HepG2 (cell line): Measurements from ENCODE around the gene ZBTB20. TPM values are rescaled to one million over a fixed set of nuclear protein-coding genes. Genes with fewer than 3 reads are reported as not detected.

Experiments
- FIP1L1 ChIP-seq: fragments of 200-400 bp; formaldehyde crosslinking; IDR thresholded peaks from 2 replicates; pipeline ENCODE4 v1.6.1; 2018; ENCODE audit warnings: low read depth, mild to moderate bottlenecking, low read length, moderate library complexity, borderline replicate concordance; ENCODE audit not compliant: insufficient read depth
- FOSL1 ChIP-seq: sonication (generic); formaldehyde crosslinking; IDR thresholded peaks from 2 replicates; pipeline ENCODE4 v1.9.0; 2021; ENCODE audit warnings: missing genetic modification reagents, borderline replicate concordance
- GATAD2A ChIP-seq: IDR thresholded peaks from 2 replicates; pipeline ENCODE4 v1.6.1; 2016
- HOXA9 ChIP-seq: sonication (generic); formaldehyde crosslinking; IDR thresholded peaks from 2 replicates; pipeline ENCODE4 v1.8.1; 2022; ENCODE audit warnings: missing genetic modification reagents, mild to moderate bottlenecking, moderate library complexity, borderline replicate concordance
- ISX ChIP-seq: sonication (generic); formaldehyde crosslinking; conservative IDR thresholded peaks from 2 replicates; pipeline ENCODE4 v1.5.0; 2020; ENCODE audit warnings: missing genetic modification reagents
- KDM6A ChIP-seq: IDR thresholded peaks from 2 replicates; pipeline ENCODE4 v1.6.1; 2016; ENCODE audit warnings: low read depth
- MIXL1 ChIP-seq: IDR thresholded peaks from 2 replicates; pipeline ENCODE4 v1.6.1; 2016
- NKX3-1 ChIP-seq: sonication (generic); formaldehyde crosslinking; IDR thresholded peaks from 2 replicates; pipeline ENCODE4 v1.5.0; 2020; ENCODE audit warnings: missing genetic modification reagents
- SMC3 ChIP-seq: IDR thresholded peaks from 2 replicates; pipeline ENCODE4 v1.6.1; 2011; ENCODE audit warnings: low read length, improper control_type of control experiment
- STAG1 ChIP-seq: sonication (generic); formaldehyde crosslinking; IDR thresholded peaks from 2 replicates; pipeline ENCODE4 v1.4.0; 2020; ENCODE audit warnings: missing genetic modification reagents
- ZEB1 ChIP-seq: IDR thresholded peaks from 2 replicates; pipeline ENCODE4 v1.6.1; 2012; ENCODE audit warnings: mild to moderate bottlenecking, low read depth, inconsistent platforms; ENCODE audit not compliant: insufficient replicate concordance
- ZNF180 ChIP-seq: sonication (generic); formaldehyde crosslinking; IDR thresholded peaks from 2 replicates; pipeline ENCODE4 v1.4.0; 2020; ENCODE audit warnings: low read depth, missing genetic modification reagents, borderline replicate concordance
- ZNF296 ChIP-seq: sonication (generic); formaldehyde crosslinking; conservative IDR thresholded peaks from 2 replicates; pipeline ENCODE4 v1.5.0; 2020; ENCODE audit warnings: mild to moderate bottlenecking, missing genetic modification reagents
- ZNF317 ChIP-seq: sonication (generic); formaldehyde crosslinking; IDR thresholded peaks from 2 replicates; pipeline ENCODE4 v1.5.0; 2020; ENCODE audit warnings: mild to moderate bottlenecking, missing genetic modification reagents
- polyA plus RNA-seq, 8 experiments: library from polyadenylated mRNA; depleted of rRNA in 3 of 8; stranded (reverse) in 7 of 8; unstranded in 1 of 8; fragments of >200 nt; fragmentation: Illumina TruSeq in 4 of 8; extraction: Trizol in 4 of 8; gene quantifications; 2 replicates each; pipeline versions ENCODE4 v1.2.1 to v1.2.3, GENCODE V29; 2011 to 2016; ENCODE audit warnings: low read depth in 4 of 8, missing spikeins in 1 of 8, mixed read lengths in 1 of 8; ENCODE audit not compliant: insufficient read depth in 1 of 8
- total RNA-seq, 5 experiments: library from RNA; depleted of rRNA; stranded (reverse); fragments of >200 nt; fragmentation: Illumina TruSeq; extraction: Trizol; gene quantifications; 2 replicates each; pipeline ENCODE4 v1.2.3, GENCODE V29; 2016; ENCODE audit warnings: low read depth in 1 of 5
- TF ChIP-seq, protein P1 (sequence below): sonication (generic); formaldehyde crosslinking; IDR thresholded peaks from 2 replicates; pipeline ENCODE4 v1.5.0; 2020; ENCODE audit warnings: mild to moderate bottlenecking, low read depth, missing genetic modification reagents, borderline replicate concordance
- TF ChIP-seq, protein P2 (sequence below): sonication (generic); formaldehyde crosslinking; IDR thresholded peaks from 2 replicates; pipeline ENCODE4 v1.4.0; 2020; ENCODE audit warnings: missing genetic modification reagents
- TF ChIP-seq, protein P3 (sequence below): sonication (generic); formaldehyde crosslinking; IDR thresholded peaks from 2 replicates; pipeline ENCODE4 v1.4.0; 2020; ENCODE audit warnings: mild to moderate bottlenecking, missing genetic modification reagents, borderline replicate concordance
- TF ChIP-seq, protein P4 (sequence below), 2 experiments: fragments of 450-650 bp in 1 of 2; sonication (generic) in 1 of 2; formaldehyde crosslinking; IDR thresholded peaks; 2 replicates each; pipeline versions ENCODE4 v1.5.0 to v1.8.0; 2020 to 2022; ENCODE audit warnings: mild to moderate bottlenecking in 1 of 2, missing genetic modification reagents in 1 of 2
- TF ChIP-seq, protein P5 (sequence below): IDR thresholded peaks from 2 replicates; pipeline ENCODE4 v1.6.1; 2016; ENCODE audit warnings: missing compliant biosample characterization, missing genetic modification reagents, borderline replicate concordance

ZBTB20 gene
- total and polyA plus RNA-seq, 2 of the 13 experiments (the other 11 are each of a cell fraction or from before 2014, with no cell fraction given): 1.9 to 8.8 TPM

DNA sequence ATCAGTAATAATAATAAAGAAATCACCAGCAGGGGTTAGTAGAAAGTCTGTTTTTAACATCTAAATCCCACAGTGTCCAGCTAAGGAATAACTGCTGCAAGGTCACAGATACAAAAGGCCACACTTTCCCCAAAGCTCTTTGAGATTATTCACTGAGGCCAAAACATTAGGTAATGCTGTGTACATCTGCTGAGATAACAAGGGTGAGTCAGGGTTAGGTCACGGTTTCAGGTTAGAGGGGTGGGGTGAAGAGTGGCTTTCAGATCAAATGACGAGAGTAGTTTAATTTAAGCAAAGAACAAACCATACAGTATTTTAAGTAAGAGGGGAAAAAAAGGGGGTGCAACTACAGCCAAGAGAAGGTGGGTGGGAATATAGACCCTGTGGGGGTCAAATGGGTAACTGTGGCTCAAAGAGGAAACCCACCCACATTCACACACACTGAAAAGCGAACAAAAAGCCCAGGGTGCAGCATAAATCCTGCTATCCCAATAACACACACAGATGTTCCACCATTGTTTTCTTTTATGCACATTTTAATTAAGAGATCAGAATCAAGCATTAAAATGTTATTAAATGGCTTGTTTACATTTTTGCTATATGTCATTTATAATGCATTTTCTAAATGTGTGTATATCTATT lies 440.4 kb downstream of the ZBTB20 start (continued):
- TF ChIP-seq, protein P1, sequence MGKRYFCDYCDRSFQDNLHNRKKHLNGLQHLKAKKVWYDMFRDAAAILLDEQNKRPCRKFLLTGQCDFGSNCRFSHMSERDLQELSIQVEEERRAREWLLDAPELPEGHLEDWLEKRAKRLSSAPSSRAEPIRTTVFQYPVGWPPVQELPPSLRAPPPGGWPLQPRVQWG (CRISPR knock-in tag): no peak
- TF ChIP-seq ZNF296 (CRISPR knock-in tag) (no peak), MIXL1 (CRISPR knock-in tag) (peak; percentile 92), HOXA9 (no peak), ZNF180 (no peak), FOSL1 (CRISPR knock-in tag) (peak; percentile 92), STAG1 (CRISPR knock-in tag) (peak; percentile 33), SMC3 (0 out of 2 replicates have a peak, but pooled peaks have one; percentile 2), GATAD2A (CRISPR knock-in tag) (peak; percentile 97), ZNF317 (peak; percentile 39; the same call in 1 of the 2 replicates), ZEB1 (peak; percentile 73), FIP1L1 (no peak), NKX3-1 (CRISPR knock-in tag) (0 out of 2 replicates have a peak, but pooled peaks have one; percentile 25), KDM6A (0 out of 2 replicates have a peak, but pooled peaks have one; percentile 61), ISX (CRISPR knock-in tag) (no peak)
- TF ChIP-seq, protein P2, sequence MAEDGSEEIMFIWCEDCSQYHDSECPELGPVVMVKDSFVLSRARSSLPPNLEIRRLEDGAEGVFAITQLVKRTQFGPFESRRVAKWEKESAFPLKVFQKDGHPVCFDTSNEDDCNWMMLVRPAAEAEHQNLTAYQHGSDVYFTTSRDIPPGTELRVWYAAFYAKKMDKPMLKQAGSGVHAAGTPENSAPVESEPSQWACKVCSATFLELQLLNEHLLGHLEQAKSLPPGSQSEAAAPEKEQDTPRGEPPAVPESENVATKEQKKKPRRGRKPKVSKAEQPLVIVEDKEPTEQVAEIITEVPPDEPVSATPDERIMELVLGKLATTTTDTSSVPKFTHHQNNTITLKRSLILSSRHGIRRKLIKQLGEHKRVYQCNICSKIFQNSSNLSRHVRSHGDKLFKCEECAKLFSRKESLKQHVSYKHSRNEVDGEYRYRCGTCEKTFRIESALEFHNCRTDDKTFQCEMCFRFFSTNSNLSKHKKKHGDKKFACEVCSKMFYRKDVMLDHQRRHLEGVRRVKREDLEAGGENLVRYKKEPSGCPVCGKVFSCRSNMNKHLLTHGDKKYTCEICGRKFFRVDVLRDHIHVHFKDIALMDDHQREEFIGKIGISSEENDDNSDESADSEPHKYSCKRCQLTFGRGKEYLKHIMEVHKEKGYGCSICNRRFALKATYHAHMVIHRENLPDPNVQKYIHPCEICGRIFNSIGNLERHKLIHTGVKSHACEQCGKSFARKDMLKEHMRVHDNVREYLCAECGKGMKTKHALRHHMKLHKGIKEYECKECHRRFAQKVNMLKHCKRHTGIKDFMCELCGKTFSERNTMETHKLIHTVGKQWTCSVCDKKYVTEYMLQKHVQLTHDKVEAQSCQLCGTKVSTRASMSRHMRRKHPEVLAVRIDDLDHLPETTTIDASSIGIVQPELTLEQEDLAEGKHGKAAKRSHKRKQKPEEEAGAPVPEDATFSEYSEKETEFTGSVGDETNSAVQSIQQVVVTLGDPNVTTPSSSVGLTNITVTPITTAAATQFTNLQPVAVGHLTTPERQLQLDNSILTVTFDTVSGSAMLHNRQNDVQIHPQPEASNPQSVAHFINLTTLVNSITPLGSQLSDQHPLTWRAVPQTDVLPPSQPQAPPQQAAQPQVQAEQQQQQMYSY (CRISPR knock-in tag): no peak
- TF ChIP-seq, protein P3, sequence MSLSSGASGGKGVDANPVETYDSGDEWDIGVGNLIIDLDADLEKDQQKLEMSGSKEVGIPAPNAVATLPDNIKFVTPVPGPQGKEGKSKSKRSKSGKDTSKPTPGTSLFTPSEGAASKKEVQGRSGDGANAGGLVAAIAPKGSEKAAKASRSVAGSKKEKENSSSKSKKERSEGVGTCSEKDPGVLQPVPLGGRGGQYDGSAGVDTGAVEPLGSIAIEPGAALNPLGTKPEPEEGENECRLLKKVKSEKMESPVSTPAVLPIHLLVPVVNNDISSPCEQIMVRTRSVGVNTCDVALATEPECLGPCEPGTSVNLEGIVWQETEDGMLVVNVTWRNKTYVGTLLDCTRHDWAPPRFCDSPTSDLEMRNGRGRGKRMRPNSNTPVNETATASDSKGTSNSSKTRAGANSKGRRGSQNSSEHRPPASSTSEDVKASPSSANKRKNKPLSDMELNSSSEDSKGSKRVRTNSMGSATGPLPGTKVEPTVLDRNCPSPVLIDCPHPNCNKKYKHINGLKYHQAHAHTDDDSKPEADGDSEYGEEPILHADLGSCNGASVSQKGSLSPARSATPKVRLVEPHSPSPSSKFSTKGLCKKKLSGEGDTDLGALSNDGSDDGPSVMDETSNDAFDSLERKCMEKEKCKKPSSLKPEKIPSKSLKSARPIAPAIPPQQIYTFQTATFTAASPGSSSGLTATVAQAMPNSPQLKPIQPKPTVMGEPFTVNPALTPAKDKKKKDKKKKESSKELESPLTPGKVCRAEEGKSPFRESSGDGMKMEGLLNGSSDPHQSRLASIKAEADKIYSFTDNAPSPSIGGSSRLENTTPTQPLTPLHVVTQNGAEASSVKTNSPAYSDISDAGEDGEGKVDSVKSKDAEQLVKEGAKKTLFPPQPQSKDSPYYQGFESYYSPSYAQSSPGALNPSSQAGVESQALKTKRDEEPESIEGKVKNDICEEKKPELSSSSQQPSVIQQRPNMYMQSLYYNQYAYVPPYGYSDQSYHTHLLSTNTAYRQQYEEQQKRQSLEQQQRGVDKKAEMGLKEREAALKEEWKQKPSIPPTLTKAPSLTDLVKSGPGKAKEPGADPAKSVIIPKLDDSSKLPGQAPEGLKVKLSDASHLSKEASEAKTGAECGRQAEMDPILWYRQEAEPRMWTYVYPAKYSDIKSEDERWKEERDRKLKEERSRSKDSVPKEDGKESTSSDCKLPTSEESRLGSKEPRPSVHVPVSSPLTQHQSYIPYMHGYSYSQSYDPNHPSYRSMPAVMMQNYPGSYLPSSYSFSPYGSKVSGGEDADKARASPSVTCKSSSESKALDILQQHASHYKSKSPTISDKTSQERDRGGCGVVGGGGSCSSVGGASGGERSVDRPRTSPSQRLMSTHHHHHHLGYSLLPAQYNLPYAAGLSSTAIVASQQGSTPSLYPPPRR (CRISPR knock-in tag): peak; percentile 57; the same call in 1 of the 2 replicates
- TF ChIP-seq, protein P4, sequence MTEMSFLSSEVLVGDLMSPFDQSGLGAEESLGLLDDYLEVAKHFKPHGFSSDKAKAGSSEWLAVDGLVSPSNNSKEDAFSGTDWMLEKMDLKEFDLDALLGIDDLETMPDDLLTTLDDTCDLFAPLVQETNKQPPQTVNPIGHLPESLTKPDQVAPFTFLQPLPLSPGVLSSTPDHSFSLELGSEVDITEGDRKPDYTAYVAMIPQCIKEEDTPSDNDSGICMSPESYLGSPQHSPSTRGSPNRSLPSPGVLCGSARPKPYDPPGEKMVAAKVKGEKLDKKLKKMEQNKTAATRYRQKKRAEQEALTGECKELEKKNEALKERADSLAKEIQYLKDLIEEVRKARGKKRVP (CRISPR knock-in tag; IDR thresholded peaks at IDR 0.05): peak in 1 of 2 experiments; percentile 78; a peak in 2 of 4 replicates
- TF ChIP-seq, protein P5, sequence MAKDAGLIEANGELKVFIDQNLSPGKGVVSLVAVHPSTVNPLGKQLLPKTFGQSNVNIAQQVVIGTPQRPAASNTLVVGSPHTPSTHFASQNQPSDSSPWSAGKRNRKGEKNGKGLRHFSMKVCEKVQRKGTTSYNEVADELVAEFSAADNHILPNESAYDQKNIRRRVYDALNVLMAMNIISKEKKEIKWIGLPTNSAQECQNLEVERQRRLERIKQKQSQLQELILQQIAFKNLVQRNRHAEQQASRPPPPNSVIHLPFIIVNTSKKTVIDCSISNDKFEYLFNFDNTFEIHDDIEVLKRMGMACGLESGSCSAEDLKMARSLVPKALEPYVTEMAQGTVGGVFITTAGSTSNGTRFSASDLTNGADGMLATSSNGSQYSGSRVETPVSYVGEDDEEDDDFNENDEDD: no peak
